HPDE6-E6E7 (cell line): ENCODE measurements around the gene TK2.
"Not testable (repeated sequence)": the region's sequence is repeated elsewhere in the genome, so short reads cannot be mapped to it uniquely, and the experiment has no call there.

Experiments
- DNase-seq: peaks from one replicate; pipeline ENCODE4 v3.0.0; 2011; ENCODE audit warnings: missing footprints; ENCODE audit errors: extremely low spot score

TK2 gene

DNA sequence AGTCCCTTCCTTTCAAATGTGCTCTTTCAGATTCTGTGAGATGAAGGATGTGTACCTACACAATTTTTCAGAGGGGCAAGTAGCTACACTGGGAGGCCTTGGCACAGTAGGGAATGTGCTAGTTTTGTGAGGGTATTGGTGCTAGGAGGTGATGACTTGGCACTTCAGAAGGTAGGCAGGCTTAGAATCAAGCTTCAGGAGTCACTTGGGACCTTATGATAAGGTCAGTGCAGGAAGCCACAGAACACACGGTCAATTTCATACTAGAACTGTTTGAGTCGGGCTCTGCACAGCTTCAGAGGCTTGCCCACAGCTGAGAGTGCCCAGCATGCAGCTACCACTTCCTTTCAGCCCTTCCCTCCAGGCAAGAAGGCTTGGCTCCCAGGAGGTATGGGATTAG is 22.4 kb upstream of the TK2 start:
- no peak for DNase-seq

- peak; percentile 36 for DNase-seq
Measured at GRCh38 chr16:66569827-66570405, 20.0 kb upstream of the TK2 start.

GRCh38 chr16:66569131-66569530 is 19.2 kb upstream of the TK2 start:
- DNase-seq, result no peak

- DNase-seq, result no peak
Measured at GRCh38 chr16:66568355-66568754, 18.4 kb upstream of the TK2 start.

DNA sequence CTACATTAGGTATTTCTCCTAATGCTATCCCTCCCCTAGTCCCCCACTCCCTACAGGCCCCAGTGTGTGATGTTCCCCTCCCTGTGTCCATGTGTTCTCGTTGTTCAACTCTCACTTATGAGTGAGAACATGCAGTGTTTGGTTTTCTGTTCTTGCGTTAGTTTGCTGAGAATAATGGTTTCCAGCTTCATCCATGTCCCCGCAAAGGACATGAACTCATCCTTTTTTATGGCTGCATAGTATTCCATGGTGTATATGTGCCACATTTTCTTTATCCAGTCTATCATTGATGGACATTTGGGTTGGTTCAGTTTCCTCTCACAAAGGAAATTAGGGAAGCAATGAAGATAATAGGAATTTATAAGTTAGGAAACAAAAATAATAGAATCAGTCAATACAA is 17.3 kb upstream of the TK2 start:
- DNase-seq, result not testable (repeated sequence)

- DNase-seq, result no peak
Measured at GRCh38 chr16:66566051-66566901, 16.4 kb upstream of the TK2 start, which contains the start of gene CMTM1. Gene CMTM1, plus strand, starts transcription at chr16:66566439. Its CDS starts 75 bp downstream, at chr16:66566514.

DNA sequence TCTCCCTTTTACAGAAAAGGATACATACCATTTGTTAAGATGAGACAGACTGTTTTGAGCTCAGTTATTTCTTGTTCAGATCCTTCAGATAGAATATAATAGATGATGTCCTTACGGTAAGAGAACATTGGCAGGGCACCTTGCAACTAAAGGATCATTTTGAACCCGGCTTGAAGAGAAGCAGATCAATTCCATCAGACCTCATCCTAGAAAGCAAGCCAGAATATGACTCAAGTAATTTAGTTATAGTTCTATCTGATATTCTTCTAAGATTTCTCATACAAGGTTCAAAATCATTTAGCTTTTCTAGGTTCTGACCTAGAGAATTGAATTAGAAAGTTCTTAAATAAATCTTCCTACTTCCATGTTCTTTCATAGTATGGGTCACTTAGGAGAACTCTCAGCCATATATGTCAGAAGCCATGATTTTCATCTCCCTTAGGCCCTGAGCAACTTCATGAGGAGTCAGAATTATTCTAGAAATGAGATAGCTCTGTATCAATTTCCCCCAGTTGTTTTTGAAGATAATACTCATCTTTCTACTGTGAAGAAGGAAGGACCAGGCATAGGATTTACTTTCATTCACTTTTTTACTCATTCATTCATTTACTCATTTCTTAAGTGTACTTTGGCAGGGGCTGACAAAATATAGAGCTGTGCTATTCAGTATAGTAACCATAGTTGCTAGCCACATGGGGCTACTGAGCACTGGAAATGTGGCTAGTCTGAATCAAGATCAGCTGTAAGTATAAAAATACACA is 13.8 kb upstream of the TK2 start:
- DNase-seq, result no peak

GRCh38 chr16:66562986-66563385 is 13.1 kb upstream of the TK2 start:
- DNase-seq, result no peak

GRCh38 chr16:66562409-66562808 is 12.5 kb upstream of the TK2 start:
- DNase-seq, result no peak

GRCh38 chr16:66561381-66562080 is 11.6 kb upstream of the TK2 start:
- no peak for DNase-seq

DNA sequence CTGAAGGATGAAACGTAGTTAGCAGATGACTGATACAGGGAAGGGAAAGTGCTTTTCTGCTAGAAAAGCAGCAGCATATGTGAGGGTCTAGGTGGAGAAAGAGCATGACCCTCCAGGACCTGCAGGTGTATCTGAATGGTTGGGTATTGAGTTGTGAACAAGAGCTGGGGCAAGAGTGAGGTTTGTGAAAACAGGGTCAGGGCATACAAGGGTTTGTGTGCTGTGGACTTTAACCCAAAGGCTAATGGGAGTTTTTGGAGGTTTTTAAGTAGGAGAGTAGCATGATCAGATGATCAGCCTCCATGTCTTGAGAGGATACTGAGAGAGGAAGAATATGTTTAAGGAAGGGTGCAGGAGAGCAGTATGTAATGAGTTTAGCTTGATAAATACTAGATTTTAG is 10.2 kb upstream of the TK2 start:
- DNase-seq, result no peak

GRCh38 chr16:66554495-66554894 is 4.6 kb upstream of the TK2 start:
- no peak for DNase-seq

GRCh38 chr16:66554021-66554420 is 4.1 kb upstream of the TK2 start:
- DNase-seq, result no peak

- DNase-seq, result no peak
Measured at GRCh38 chr16:66553223-66553622, 3.3 kb upstream of the TK2 start.

GRCh38 chr16:66552286-66553177 is 2.6 kb upstream of the TK2 start, which contains the start of gene CKLF:
Gene CKLF, plus strand, starts transcription at chr16:66552576. Its CDS starts 140 bp downstream, at chr16:66552716.
- peak; percentile 99 for DNase-seq

DNA sequence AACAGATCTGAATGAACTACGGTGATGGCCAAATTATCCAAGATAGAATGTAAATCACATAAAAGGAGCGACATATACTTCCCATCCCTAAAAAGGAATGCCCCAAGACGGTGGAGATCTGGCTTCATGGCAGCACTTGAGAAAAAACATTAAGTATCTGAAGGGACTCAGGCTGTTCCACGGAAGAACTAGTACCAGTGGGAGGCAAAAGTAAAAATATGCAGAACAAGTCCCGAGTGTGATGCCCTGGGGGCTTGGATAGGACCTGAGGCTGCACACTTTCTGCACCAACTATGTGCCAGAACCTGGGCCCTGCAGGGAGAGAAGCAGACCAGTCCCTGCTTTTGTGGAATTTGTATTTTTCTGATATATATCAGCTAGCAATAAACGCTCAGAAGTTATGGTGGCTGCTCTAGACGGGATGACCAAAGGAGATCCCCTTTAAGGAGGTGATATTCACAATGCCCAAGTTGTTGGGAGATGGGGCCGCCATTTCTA is 1.9 kb upstream of the TK2 start:
- DNase-seq, result peak; percentile 33

DNA sequence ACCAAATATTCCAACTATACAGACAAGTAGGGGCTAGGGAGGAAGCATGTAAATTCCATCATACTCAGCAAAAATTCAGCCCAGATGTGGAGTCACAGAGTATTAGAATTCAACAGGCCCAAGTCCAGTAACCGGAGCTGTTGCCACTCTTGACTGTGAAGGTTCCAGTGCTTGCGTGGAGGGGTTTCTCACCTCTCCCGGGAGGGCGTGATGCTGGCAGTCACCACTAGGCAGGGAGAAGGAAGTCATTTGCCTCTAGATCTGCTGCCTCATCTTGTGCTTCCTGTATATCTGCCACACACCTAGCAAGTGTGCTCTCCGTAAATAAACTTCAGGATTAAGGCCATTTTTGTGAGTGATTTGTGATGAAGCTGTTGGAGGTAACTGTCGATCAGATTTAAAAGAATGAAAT is 1.4 kb upstream of the TK2 start:
- DNase-seq, result peak; percentile 49

GRCh38 chr16:66548868-66549267 is 1.1 kb downstream of the TK2 start:
- DNase-seq, result no peak

DNA sequence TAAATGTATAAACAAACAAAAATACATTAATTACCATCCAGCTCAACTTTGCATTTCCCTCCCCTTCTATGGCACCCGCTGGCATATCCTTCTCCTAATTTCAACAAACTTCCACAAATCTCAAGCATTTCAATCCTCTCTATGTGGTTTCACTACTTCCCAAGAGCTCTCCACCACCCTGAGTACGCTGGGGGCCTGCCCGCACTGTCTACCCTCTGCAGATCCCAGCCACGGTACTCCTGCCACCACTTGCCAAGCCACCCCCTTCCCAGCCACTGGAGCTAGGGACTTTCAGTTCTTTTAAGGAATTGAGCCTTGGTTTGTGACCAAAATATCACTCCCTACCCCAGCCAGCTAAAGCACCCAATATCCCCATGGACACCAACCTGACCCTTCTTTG is 1.9 kb downstream of the TK2 start:
- DNase-seq, result no peak

DNA sequence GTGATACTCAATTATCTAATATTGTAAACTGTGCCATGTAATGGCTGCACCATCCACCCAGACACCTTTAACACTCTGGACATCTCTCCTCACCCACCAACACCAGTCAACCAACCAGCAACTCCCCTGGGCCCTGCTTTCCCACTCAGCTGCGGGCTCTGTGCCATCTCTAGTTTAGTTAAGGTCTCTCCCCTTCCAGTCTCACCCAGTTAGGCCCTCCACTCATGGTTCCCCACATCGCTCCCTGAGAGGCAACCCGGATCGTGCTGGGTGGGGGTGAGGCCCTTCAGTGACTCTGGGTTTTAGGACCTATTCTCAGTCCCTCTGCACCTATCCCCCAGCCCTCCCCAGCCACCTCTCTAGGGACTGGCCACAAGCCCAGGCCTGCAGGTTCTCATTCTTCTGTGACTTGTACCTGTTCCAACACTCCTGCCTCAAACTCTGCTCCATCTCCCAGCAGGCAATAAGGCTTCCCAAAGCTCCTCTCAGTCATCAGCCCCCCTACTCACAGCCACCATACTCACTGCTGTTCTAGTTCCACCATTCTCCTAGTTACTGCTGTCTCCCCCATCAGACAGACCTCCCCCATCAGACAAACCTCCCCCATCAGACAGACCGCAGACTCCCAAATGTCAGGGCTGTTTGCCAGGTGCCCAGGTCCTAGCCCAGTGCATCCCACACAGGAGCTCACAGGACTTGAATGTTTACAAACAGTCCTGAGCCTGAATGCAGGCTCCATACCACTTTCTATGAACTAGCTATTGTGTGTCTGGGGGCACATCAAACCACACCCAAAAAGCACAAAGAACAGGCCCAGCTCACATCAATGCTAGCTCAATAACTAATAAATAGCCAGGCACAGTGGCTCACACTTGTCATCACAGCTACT is 2.6 kb downstream of the TK2 start:
- no peak for DNase-seq
